ENCODE data around the gene KLHL36.

Gene KLHL36

GRCh38 chr16:84625556-84625955, 22.8 kb upstream of the KLHL36 start:
- Histone ChIP-seq H3K4me2 (no peak overlapping the region), H3K9ac (no peak overlapping the region), H3K27ac (no peak overlapping the region), H4K20me1 (ENCODE audit: insufficient read depth) (no peaks in the 10 kb centered on the region), H3K27me3 (ENCODE audit: insufficient read depth, low read depth) (peaks cover 16% of the 10 kb centered on the region), H3K79me2 (ENCODE audit: insufficient read depth, low read depth) (no peaks in the 10 kb centered on the region), H3K4me1 (ENCODE audit: low read depth, poor library complexity, severe bottlenecking) (peaks cover 20% of the 10 kb centered on the region), H3K36me3 (ENCODE audit: insufficient read depth) (no peaks in the 10 kb centered on the region), H3K4me3 (IDR thresholded peaks at IDR 0.05; ENCODE audit: insufficient read depth, low read depth, low read length) (no peak overlapping the region), H2AFZ (ENCODE audit: low read depth) (no peak overlapping the region)
- TF ChIP-seq, protein P1, sequence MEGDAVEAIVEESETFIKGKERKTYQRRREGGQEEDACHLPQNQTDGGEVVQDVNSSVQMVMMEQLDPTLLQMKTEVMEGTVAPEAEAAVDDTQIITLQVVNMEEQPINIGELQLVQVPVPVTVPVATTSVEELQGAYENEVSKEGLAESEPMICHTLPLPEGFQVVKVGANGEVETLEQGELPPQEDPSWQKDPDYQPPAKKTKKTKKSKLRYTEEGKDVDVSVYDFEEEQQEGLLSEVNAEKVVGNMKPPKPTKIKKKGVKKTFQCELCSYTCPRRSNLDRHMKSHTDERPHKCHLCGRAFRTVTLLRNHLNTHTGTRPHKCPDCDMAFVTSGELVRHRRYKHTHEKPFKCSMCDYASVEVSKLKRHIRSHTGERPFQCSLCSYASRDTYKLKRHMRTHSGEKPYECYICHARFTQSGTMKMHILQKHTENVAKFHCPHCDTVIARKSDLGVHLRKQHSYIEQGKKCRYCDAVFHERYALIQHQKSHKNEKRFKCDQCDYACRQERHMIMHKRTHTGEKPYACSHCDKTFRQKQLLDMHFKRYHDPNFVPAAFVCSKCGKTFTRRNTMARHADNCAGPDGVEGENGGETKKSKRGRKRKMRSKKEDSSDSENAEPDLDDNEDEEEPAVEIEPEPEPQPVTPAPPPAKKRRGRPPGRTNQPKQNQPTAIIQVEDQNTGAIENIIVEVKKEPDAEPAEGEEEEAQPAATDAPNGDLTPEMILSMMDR (conservative IDR thresholded peaks at IDR 0.05; ENCODE audit: low read depth, low read length), result no peak

DNA sequence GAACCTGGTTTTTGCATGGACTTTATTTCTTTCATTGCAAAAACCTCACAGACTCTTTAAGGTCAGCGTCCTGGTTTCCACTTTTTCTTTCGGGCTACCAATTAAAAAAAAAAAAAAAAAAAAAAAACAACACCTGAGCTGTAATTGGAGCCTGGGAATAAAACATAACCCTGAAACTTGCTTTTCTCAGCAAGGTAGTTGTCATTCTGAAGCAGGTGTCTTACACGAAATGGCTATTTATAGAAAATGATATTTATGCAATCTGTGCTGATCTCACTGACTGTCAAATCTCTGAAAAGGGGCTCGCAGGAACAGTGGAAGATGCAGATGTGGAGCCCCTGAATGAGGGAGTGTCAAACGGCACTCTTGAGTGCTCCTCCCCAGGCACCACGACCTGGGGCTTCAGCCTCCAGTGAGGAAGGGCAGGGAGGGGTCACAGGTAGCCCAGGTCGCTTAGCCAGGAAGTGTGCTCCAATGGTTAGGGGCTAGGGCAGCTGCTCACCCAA, 20.0 kb upstream of the KLHL36 start:
- Histone ChIP-seq H3K9ac (no peak overlapping the region), H3K36me3 (ENCODE audit: insufficient read depth) (no peaks in the 10 kb centered on the region), H2AFZ (ENCODE audit: low read depth) (no peak overlapping the region), H3K79me2 (ENCODE audit: insufficient read depth, low read depth) (no peaks in the 10 kb centered on the region), H3K4me2 (peak overlapping the region; percentile 60; the same call in 1 of the 2 replicates), H3K4me1 (ENCODE audit: low read depth, poor library complexity, severe bottlenecking) (peaks cover 29% of the 10 kb centered on the region), H3K27ac (no peak overlapping the region), H3K27me3 (ENCODE audit: insufficient read depth, low read depth) (peaks cover 8% of the 10 kb centered on the region; the same call in 1 of the 2 replicates), H3K4me3 (IDR thresholded peaks at IDR 0.05; ENCODE audit: insufficient read depth, low read depth, low read length) (no peak overlapping the region), H4K20me1 (ENCODE audit: insufficient read depth) (no peaks in the 10 kb centered on the region)
- TF ChIP-seq, protein P1 (conservative IDR thresholded peaks at IDR 0.05; ENCODE audit: low read depth, low read length), result no peak

DNA sequence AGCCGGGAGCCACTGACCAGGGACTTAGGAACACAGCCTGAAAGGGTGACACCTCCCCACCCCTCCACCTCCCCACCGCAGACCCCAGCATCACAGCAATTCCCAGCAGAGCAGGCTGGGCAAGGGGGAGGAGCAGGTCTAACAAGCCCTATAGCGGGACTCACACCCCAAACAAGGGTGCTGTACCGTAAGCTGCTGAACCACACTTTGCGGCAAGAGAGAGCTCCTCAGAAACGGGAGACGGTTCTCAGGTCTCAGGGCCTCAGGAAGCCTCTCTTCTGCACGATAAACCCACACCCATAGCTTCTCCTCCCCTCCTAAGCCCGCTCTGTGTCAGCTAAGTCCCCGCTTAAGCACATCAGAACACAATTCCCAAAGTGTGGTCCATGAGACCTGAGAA, 18.7 kb upstream of the KLHL36 start:
- TF ChIP-seq, protein P1 (conservative IDR thresholded peaks at IDR 0.05; ENCODE audit: low read depth, low read length), result no peak
- H3K9ac ChIP-seq, result no peak overlapping the region
- no peak overlapping the region for H3K27ac ChIP-seq
- H3K4me2 ChIP-seq, result no peak overlapping the region
- no peaks in the 10 kb centered on the region for H4K20me1 ChIP-seq (ENCODE audit: insufficient read depth)
- H3K4me3 ChIP-seq (IDR thresholded peaks at IDR 0.05; ENCODE audit: insufficient read depth, low read depth, low read length), result no peak overlapping the region
- H3K36me3 ChIP-seq (ENCODE audit: insufficient read depth), result no peaks in the 10 kb centered on the region
- H2AFZ ChIP-seq (ENCODE audit: low read depth), result no peak overlapping the region
- no peaks in the 10 kb centered on the region for H3K79me2 ChIP-seq (ENCODE audit: insufficient read depth, low read depth)
- H3K27me3 ChIP-seq (ENCODE audit: insufficient read depth, low read depth), result peaks cover 5% of the 10 kb centered on the region; the same call in 1 of the 2 replicates
- H3K4me1 ChIP-seq (ENCODE audit: low read depth, poor library complexity, severe bottlenecking), result peaks cover 29% of the 10 kb centered on the region

GRCh38 chr16:84630009-84630408, 18.3 kb upstream of the KLHL36 start:
- Histone ChIP-seq H3K79me2 (ENCODE audit: insufficient read depth, low read depth) (no peaks in the 10 kb centered on the region), H3K36me3 (ENCODE audit: insufficient read depth) (no peaks in the 10 kb centered on the region), H3K4me3 (IDR thresholded peaks at IDR 0.05; ENCODE audit: insufficient read depth, low read depth, low read length) (no peak overlapping the region), H3K4me2 (no peak overlapping the region), H3K27ac (no peak overlapping the region), H2AFZ (ENCODE audit: low read depth) (no peak overlapping the region), H3K4me1 (ENCODE audit: low read depth, poor library complexity, severe bottlenecking) (peaks cover 29% of the 10 kb centered on the region), H4K20me1 (ENCODE audit: insufficient read depth) (no peaks in the 10 kb centered on the region), H3K9ac (no peak overlapping the region), H3K27me3 (ENCODE audit: insufficient read depth, low read depth) (peaks cover 5% of the 10 kb centered on the region; the same call in 1 of the 2 replicates)
- TF ChIP-seq, protein P1 (conservative IDR thresholded peaks at IDR 0.05; ENCODE audit: low read depth, low read length), result no peak
